ENCODE measurements around the gene C12orf60.
A peak's percentile ranks its signal among the peaks of the same experiment; 100 is the strongest.
"Not testable (repeated sequence)": the region's sequence is repeated elsewhere in the genome, so short reads cannot be mapped to it uniquely, and the experiment has no call there.

Gene C12orf60
- total RNA-seq = 0.87 to 1.4 (median 1.2) reads per million in 3 experiments

DNA sequence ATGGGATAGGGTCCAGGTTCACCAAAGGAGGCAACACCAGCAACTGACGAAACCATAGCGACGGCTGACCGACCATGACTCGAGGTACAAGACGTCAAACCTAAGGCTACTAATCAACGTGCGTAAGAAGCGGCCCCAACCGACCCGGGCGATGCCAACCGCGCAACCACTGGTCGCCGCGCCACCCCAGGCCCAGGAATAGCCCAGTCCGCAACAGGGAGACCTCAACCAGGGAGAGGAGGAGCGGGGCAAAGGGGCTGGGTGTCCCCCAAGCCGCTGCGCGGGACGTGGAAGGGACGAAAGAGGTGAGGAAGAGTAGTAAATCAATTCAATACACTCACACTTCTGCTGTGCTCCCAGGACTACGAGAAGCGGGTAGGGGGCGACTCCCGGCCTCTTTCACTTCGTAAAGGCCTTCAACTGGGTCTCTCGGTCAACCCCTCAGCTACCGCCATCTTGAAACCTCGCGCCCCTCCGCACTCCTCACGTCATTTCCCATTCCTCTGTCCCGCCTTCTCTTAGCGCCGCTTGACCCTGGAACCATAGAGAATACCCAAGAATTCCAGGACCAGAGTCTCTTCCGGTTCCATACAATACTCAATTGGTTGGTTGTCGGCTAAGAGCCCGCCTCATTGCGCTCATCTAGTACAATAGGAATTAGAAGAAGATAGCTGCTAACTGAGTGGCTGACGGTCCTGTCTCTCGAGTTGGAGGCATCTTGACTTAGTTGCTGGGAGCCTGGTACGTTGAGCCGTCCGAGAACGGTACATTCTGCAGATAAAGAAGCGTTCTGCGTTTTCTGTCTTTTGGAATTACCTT, at the start of gene C12orf60, which contains the start of gene WBP11:
Gene C12orf60, plus strand, starts transcription at position 660 of the 819 bp plus-strand sequence. CDS start 19,266 bp downstream, outside the sequence.
Gene WBP11, minus strand, starts transcription at position 468 of the 819 bp plus-strand sequence. CDS start 2,095 bp downstream, outside the sequence.
- DNase-seq = peak; percentile 92

DNA sequence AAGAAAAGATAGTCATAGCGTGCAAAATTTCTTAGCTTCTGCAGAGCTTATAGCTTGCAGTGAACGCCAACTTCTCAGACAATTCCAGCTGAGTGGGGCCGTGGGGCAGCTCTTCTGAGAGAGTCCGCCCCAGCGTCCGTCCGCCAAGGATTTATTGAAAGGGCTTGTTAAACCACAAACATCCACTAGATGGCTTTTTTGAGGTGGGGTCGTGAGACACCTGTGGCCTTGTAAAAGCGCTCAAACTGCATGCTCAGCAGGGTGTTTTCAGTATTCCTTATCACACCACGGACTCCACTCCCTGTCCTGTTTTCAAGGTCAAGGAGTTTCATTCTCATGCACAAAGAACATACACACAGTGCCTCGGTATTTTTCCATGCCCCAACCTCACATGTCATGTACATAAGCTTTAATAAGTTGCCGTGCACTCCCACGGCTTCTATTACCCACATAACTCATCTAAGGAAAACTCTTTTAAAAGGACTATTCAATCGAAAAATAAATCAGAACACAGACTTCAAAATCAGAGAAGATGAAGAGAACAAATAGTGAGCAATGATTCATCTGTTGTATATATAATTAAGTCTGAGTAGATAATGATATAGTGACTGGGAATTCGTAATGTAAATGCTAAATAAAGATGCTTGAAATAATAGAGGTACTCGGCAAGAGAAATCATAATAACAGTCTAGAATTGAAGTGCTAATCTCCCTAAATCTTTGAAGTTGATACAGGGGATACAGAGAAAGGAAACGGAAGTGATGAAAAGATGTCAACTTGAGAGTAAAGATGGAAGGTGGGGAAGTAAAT, 46.9 kb upstream of the C12orf60 start:
- no peak for DNase-seq

DNA sequence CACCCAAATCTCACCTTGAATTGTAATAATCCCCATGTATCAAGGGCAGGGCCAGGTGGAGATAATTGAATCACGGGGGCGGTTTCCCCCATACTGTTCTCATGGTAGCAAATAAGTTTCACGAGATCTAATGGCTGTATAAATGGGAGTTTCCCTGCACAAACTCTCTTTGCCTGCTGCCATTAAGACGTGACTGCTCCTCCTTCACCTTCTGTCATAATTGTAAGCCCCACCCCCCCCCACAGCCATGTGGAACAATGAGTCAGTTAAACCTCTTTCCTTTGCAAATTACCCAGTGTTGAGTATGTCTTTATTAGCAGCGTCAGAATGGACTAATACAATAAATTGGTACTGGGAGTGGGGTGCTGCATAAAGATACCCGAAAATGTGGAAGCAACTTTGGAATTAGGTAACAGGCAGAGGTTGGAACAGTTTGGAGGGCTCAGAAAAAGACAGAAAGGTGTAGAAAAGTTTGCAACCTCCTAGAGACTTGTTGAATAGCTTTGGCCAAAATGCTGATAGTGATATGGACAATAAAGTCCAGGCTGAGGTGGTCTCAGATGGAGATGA, 43.7 kb upstream of the C12orf60 start:
- DNase-seq = not testable (repeated sequence)

- no peak for DNase-seq
Measured at GRCh38 chr12:14765398-14765797, 38.1 kb upstream of the C12orf60 start.

- DNase-seq = not testable (repeated sequence)
Measured at GRCh38 chr12:14766020-14766419, 37.5 kb upstream of the C12orf60 start.

DNA sequence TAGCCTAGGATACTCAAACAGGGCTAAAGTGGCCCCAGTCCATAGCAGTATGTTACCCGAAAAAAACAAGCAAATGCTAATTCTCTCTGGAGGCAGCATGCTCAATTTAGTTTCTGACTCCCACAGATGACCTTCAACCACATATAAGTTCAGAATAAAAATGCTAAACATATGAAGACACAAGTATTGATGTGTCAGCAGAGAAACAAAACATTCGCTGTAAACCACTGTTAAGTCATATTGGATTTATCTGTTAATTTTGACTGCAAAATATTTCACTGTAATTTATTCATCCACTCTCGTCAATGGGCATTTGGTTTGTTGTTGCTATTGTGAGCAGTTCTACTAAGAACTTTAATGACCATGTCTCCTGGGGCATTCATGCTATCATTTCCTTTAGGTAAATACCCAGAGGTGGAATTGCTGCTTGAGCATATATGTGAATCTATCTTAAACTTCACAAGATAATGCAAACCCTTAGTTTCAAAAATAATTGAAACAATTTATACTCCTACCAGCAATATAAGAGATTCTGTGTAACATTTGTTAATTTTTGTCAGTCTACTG, 36.7 kb upstream of the C12orf60 start:
- DNase-seq = no peak

- DNase-seq = no peak
Measured at GRCh38 chr12:14767617-14768016, 35.9 kb upstream of the C12orf60 start.

DNA sequence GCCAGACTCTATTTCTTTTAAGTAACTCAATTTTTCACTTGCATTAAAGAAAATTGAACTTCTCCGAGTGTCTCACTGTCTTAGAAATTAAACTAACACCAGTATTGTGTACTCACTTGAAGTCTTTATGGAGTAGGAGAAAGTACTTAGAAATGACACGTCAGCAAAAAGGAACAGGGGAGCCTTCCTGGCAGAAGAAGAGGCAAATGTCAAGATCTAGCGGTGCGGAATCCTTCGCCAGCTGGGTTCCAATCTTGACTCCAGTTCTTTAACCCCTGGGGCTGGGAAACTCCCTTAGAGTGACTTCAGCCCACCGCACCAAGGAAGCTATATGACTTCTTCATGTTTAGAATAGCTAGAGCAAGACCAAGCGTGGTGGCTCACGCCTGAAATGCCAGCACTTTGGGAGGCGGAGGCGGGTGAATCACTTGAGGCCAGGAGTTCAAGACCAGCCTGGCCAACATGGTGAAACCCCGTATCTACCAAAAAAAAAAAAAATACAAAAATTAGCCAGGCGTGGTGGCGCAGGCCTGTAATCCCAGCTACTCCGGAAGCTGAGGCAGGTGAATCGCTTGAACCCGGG, 34.6 kb upstream of the C12orf60 start:
- peak; percentile 13 for DNase-seq

- no peak for DNase-seq
Measured at GRCh38 chr12:14769466-14769968, 34.0 kb upstream of the C12orf60 start.

DNA sequence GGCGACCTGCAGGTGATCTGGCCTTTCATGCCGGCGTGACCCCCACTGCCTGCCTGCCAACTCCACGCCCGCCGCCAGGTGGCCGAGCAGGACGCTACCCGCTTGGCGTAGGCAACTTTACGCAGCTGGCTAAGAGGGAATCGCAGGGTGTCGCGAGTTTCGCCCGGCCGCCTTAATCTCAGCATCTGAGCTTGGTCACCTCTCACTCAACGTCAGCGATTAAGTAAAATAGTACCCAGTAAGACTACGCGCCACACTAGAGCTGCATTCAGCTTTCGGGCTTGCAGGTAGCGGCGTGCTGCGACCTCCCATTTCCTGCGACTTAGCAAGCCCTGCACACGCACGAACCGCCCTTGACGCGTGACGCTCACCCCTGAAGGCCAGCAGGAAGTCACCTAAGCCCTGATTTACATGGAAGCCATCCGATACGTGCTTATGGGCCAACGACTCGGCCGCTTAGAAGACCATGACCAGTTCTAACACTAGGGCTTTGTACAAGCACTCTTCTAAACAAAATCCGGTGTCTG, 33.4 kb upstream of the C12orf60 start:
- peak; percentile 87 for DNase-seq

- peak; percentile 92 for DNase-seq
Measured at GRCh38 chr12:14770496-14771461, 32.7 kb upstream of the C12orf60 start.

DNA sequence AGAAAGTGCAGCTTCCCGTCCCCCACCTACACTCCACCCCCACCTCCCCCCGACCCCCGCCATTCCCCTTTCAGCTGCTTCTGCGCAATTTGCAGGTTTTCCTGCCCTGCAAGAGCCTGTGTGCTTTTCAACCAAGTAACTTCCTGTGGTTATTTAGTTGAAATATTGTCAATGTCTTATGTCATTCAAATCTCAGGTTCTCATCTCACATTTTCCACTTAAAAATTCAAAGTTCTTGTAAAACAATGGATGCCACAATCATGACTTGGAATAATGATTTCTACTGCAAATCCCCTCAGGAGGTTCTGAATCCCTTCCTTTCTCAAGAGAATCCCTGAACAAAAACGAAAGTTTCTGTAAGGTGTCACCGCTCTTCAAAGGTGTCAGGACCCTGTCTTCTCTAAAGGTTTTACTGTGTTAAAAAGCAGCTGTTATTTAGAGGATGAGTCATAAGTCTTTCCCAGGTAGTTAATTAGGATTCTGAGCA, 31.8 kb upstream of the C12orf60 start:
- peak; percentile 67 for DNase-seq

- no peak for DNase-seq
Measured at GRCh38 chr12:14772946-14773345, 30.5 kb upstream of the C12orf60 start.

- DNase-seq = no peak
Measured at GRCh38 chr12:14773685-14774073, 29.8 kb upstream of the C12orf60 start.

- peak; percentile 91 for DNase-seq
Measured at GRCh38 chr12:14774074-14774905, 29.2 kb upstream of the C12orf60 start.

- peak; percentile 8 for DNase-seq
Measured at GRCh38 chr12:14774906-14775635, 28.4 kb upstream of the C12orf60 start.

GRCh38 chr12:14775636-14775980, 27.9 kb upstream of the C12orf60 start:
- DNase-seq = no peak

DNA sequence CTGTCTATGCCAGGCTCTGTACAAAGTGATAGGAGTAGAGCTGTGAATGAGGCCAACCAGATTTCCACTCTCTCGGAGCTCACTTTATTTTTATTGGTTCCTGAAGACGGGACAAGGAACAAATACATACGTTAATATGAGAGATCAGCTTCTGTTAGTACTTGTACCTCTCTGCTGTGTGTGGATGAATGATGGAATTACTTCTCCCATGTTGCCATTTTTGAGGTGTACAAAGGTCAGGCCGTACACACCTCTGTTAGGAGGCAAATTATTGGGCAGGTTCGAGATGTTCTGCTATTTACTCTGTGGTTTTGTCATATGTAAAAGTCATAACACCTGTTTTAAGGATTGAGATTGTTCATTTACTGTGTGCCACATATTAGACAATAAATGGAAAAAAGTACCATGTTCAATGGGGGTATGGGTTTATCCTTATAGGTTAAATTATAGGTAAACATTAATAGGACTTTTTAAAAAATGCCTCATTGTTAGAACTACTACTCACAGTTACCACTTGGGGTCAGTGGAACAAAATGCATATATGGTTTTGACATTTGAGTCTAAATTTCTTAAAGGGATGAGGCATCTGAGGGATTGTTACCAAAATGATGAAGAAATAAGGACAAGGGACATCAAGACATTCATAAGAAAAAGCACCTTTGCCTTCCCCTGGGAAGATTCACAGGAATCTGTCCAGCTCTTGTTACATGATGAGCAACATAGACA, 27.1 kb upstream of the C12orf60 start:
- DNase-seq = no peak

All from central memory CD4-positive, alpha-beta T cell (primary cell).